ENCODE measurements around the gene LHPP. TPM values are rescaled to one million over a fixed set of nuclear protein-coding genes. Genes with fewer than 3 reads are reported as not detected.

Gene LHPP
- total RNA-seq, 2 experiments from 2014 or later, result 11.1 to 15.1 TPM

DNA sequence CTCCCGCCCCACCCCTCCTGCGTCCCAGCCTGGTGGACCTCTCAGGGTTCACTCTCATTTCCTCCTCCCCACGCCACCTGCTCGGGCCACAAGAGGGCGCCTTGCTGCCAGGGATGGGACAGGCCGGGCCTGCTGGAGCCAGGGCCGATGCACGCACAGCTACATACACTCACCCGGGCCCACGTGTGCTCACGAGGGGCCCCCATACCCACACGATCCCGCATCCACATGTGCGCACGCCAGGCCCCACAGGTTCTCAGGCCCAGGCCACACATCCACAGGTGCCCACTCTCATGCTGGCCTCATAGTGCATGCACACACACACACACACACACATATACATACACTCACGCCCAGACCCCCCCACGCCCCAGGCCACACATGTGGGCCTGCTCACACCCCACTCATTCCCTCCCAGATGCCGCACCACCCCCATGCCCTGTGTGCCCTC, 68.6 kb downstream of the LHPP start:
- no peaks in the 10 kb centered on the region for H3K9me3 Mint-ChIP-seq
- intact Hi-C loops (cut with micrococcal nuclease), result loop anchor here (5.0 kb wide), 3 partner anchors 212 to 387 kb away; partner anchors contain the start of gene FAM53B
- ATAC-seq (peak; percentile 96), DNase-seq (peak; percentile 92)
- no peak overlapping the region for H3K4me3 Mint-ChIP-seq
- TF ChIP-seq, protein P1, sequence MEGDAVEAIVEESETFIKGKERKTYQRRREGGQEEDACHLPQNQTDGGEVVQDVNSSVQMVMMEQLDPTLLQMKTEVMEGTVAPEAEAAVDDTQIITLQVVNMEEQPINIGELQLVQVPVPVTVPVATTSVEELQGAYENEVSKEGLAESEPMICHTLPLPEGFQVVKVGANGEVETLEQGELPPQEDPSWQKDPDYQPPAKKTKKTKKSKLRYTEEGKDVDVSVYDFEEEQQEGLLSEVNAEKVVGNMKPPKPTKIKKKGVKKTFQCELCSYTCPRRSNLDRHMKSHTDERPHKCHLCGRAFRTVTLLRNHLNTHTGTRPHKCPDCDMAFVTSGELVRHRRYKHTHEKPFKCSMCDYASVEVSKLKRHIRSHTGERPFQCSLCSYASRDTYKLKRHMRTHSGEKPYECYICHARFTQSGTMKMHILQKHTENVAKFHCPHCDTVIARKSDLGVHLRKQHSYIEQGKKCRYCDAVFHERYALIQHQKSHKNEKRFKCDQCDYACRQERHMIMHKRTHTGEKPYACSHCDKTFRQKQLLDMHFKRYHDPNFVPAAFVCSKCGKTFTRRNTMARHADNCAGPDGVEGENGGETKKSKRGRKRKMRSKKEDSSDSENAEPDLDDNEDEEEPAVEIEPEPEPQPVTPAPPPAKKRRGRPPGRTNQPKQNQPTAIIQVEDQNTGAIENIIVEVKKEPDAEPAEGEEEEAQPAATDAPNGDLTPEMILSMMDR (IDR thresholded peaks at IDR 0.05), result peak; percentile 75
- H3K4me1 Mint-ChIP-seq (ENCODE audit: low read depth), result peaks cover 15% of the 10 kb centered on the region
- POLR2A ChIA-PET, result interaction anchor here (0.5 to 1.2 kb wide), 2 partner anchors 211 to 1374 kb away, joined by 3 to 4 read pairs; no protein-coding TSS in a partner anchor
- no peaks in the 10 kb centered on the region for H3K27me3 Mint-ChIP-seq
- CTCF ChIA-PET, result interaction anchor here (0.6 to 4.4 kb wide), 23 partner anchors 8 to 386 kb away, joined by 3 to 58 read pairs (median 4); partner anchors contain the start of genes ABRAXAS2 and FAM53B
- H3K27ac Mint-ChIP-seq, result no peak overlapping the region
- H3K36me3 Mint-ChIP-seq (ENCODE audit: low read depth), result no peaks in the 10 kb centered on the region

DNA sequence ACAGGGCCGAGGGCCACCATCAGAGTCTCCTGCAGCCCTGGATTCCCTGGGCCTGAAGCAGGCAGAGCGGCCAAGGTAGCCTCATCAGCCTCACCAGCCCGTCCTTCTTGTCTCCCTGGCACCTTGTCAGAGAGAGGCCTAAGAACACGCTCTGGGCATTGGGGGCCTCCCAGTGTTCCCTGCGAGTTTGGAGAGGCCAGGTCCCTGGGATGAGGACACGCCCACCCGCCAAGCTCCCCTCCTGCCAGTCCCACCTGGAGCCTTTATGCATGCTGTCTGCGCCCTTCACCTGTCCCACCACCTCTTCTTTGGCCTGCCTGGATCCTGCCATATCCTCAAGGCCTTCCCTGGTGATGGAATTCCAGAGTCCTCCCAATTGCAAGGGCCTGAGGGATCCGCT, 69.2 kb downstream of the LHPP start:
- H3K9me3 Mint-ChIP-seq, result no peaks in the 10 kb centered on the region
- no peaks in the 10 kb centered on the region for H3K36me3 Mint-ChIP-seq (ENCODE audit: low read depth)
- intact Hi-C loops (cut with micrococcal nuclease), result loop anchor here (5.0 kb wide), 3 partner anchors 211 to 386 kb away; partner anchors contain the start of gene FAM53B
- ATAC-seq (no peak), DNase-seq (no peak)
- ChIA-PET CTCF (interaction anchor here (0.6 to 4.4 kb wide), 23 partner anchors 8 to 385 kb away, joined by 3 to 58 read pairs (median 4); partner anchors contain the start of genes ABRAXAS2 and FAM53B), POLR2A (interaction anchor here (1.2 kb wide), 1 partner anchor 210 kb away, joined by 4 read pairs; no protein-coding TSS in a partner anchor)
- no peak overlapping the region for H3K27ac Mint-ChIP-seq
- H3K4me3 Mint-ChIP-seq, result no peak overlapping the region
- H3K27me3 Mint-ChIP-seq, result no peaks in the 10 kb centered on the region
- TF ChIP-seq, protein P1 (IDR thresholded peaks at IDR 0.05), result no peak
- H3K4me1 Mint-ChIP-seq (ENCODE audit: low read depth), result peaks cover 15% of the 10 kb centered on the region

DNA sequence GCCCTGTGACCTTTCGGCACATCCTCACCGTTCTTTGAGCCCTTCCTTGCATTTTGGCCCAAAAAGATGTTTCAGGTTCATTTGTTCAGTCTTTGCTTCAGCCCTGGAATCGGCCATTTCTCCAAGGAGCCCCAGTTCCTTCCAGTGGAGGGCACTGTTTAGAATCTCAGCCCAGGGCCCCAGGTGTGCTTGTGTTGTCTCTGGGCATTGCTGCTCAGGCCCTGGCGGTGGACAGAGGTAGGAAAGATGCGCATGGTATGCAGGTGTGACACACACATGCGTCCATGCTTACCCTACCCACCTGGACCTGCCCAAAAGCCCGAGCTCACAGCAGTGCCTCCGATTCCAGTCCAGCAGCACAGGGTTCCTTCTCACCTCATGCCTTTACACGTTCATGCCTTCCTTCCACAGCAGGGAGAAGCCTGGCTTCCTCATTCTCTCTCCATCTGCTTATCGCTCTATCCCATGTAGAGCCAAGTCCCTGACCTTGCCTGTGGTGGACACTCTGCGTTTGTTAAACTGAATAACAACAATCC, 70.6 kb downstream of the LHPP start:
- no peak for ATAC-seq
- intact Hi-C loops (cut with micrococcal nuclease), result loop anchor here (5.0 kb wide), 3 partner anchors 210 to 385 kb away; partner anchors contain the start of gene FAM53B

DNA sequence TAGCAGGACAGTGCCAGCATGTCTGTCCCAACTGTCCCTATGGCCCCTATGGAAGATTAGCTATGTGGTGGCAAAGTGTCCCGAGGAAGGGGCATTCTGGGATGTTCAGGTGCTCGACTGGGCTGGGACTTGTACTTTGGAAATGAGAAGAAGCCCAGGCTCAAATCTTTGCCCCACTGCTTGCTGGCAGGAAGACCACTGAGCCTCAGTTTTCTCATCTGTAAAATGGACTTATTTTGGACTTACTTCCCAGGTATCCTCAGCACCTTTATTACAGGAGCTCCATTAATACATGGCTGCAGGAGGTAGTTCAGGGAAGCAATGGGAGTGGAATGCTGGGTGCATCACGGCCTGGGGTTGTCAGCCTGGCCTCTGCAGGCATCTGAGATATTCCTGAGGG, 71.2 kb downstream of the LHPP start:
- TF ChIP-seq, protein P1 (IDR thresholded peaks at IDR 0.05), result no peak
- H3K9me3 Mint-ChIP-seq, result no peaks in the 10 kb centered on the region
- DNase-seq (no peak), ATAC-seq (no peak)
- no peak overlapping the region for H3K4me3 Mint-ChIP-seq
- intact Hi-C loops (cut with micrococcal nuclease), result loop anchor here (5.0 kb wide), 3 partner anchors 210 to 385 kb away; partner anchors contain the start of gene FAM53B
- H3K27me3 Mint-ChIP-seq, result no peaks in the 10 kb centered on the region
- H3K4me1 Mint-ChIP-seq (ENCODE audit: low read depth), result peaks cover 15% of the 10 kb centered on the region
- ChIA-PET CTCF (interaction anchor here (0.8 to 4.4 kb wide), 3 partner anchors 144 to 215 kb away, joined by 3 to 58 read pairs (median 4); partner anchors contain the start of gene FAM53B), POLR2A (no interaction called here)
- no peaks in the 10 kb centered on the region for H3K36me3 Mint-ChIP-seq (ENCODE audit: low read depth)
- no peak overlapping the region for H3K27ac Mint-ChIP-seq

More for the DNA sequence above, 70.6 kb downstream of the LHPP start:
- DNase-seq, result no peak
- ChIA-PET POLR2A (no interaction called here), CTCF (interaction anchor here (0.8 to 4.4 kb wide), 2 partner anchors 209 to 215 kb away, joined by 4 to 58 read pairs; partner anchors contain the start of gene FAM53B)
- Mint-ChIP-seq H3K27ac (no peak overlapping the region), H3K4me1 (ENCODE audit: low read depth) (peaks cover 15% of the 10 kb centered on the region), H3K4me3 (no peak overlapping the region), H3K36me3 (ENCODE audit: low read depth) (no peaks in the 10 kb centered on the region), H3K27me3 (no peaks in the 10 kb centered on the region), H3K9me3 (no peaks in the 10 kb centered on the region)
- TF ChIP-seq, protein P1 (IDR thresholded peaks at IDR 0.05), result no peak

DNA sequence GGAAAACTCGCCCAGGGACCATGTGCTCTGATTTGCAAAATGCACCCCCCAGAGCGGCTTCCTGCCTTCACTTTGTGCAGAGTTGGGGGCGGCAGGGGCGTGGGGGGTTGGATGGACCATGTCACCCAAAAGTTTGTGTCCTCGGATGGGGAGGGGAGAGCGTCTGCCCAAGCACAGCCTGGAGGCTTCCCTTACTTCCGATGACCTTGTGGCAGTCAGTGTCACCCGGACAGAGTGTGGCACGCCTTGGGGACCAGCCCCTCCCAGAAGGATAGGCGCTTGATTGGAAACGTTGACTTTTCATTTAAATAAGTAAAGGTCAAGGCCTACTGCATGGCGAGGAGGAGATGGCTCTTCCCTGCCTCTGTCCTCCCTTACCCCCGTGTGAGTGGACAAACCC, 71.6 kb downstream of the LHPP start:
- TF ChIP-seq, protein P1 (IDR thresholded peaks at IDR 0.05), result no peak
- intact Hi-C loops (cut with micrococcal nuclease), result loop anchor here (5.0 kb wide), 3 partner anchors 209 to 384 kb away; partner anchors contain the start of gene FAM53B
- H3K4me3 Mint-ChIP-seq, result no peak overlapping the region
- ATAC-seq, result no peak
- ChIA-PET CTCF (interaction anchor here (0.8 to 4.4 kb wide), 3 partner anchors 143 to 214 kb away, joined by 3 to 58 read pairs (median 4); partner anchors contain the start of gene FAM53B), POLR2A (no interaction called here)
- no peaks in the 10 kb centered on the region for H3K27me3 Mint-ChIP-seq
- H3K27ac Mint-ChIP-seq, result no peak overlapping the region
- peaks cover 15% of the 10 kb centered on the region for H3K4me1 Mint-ChIP-seq (ENCODE audit: low read depth)
- H3K9me3 Mint-ChIP-seq, result no peaks in the 10 kb centered on the region
- H3K36me3 Mint-ChIP-seq (ENCODE audit: low read depth), result no peaks in the 10 kb centered on the region
- DNase-seq, result no peak

All from activated CD8-positive, alpha-beta T cell treated with anti-CD3 and anti-CD28 coated beads for 36 hours (primary cell).